Measurements from ENCODE around the gene CHRM1.

Gene CHRM1, protein sequence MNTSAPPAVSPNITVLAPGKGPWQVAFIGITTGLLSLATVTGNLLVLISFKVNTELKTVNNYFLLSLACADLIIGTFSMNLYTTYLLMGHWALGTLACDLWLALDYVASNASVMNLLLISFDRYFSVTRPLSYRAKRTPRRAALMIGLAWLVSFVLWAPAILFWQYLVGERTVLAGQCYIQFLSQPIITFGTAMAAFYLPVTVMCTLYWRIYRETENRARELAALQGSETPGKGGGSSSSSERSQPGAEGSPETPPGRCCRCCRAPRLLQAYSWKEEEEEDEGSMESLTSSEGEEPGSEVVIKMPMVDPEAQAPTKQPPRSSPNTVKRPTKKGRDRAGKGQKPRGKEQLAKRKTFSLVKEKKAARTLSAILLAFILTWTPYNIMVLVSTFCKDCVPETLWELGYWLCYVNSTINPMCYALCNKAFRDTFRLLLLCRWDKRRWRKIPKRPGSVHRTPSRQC

GRCh38 chr11:62921201-62921572, at the start of gene CHRM1:
TSS of gene CHRM1 (minus strand) at chr11:62921363. CDS start at chr11:62911100, 10,263 bp downstream.
- ChIA-PET CTCF (interaction anchor here (0.6 to 1.7 kb wide), 5 partner anchors 14 to 846 kb away, joined by 3 to 10 read pairs (median 7); no protein-coding TSS in a partner anchor), POLR2A (interaction anchor here (1.1 kb wide), 1 partner anchor 54 kb away, joined by 4 read pairs; no protein-coding TSS in a partner anchor)
- Histone ChIP-seq H3K9me3 (ENCODE audit: control insufficient read depth, insufficient read depth, low read depth, low read length) (no peaks in the 10 kb centered on the region), H3K4me1 (ENCODE audit: control insufficient read depth, insufficient read depth, low read length) (peaks cover 4% of the 10 kb centered on the region; the same call in 1 of the 2 replicates), H3K4me3 (ENCODE audit: low read depth, low read length) (no peak within 1 kb of the TSS), H3K36me3 (ENCODE audit: control insufficient read depth in 2 of 2, insufficient read depth in 1 of 2, low read length in 2 of 2) (no peaks in the 10 kb centered on the region), H3K27ac (ENCODE audit: extremely low read depth, low read depth, low read length) (no peak within 1 kb of the TSS)
- peak; percentile 88 for TF ChIP-seq ZNF398 (tag by site-specific recombination; IDR thresholded peaks at IDR 0.05)
- no peak for TF ChIP-seq ZNF114 (tag by site-specific recombination; IDR thresholded peaks at IDR 0.05)
- TF ChIP-seq, protein P1, sequence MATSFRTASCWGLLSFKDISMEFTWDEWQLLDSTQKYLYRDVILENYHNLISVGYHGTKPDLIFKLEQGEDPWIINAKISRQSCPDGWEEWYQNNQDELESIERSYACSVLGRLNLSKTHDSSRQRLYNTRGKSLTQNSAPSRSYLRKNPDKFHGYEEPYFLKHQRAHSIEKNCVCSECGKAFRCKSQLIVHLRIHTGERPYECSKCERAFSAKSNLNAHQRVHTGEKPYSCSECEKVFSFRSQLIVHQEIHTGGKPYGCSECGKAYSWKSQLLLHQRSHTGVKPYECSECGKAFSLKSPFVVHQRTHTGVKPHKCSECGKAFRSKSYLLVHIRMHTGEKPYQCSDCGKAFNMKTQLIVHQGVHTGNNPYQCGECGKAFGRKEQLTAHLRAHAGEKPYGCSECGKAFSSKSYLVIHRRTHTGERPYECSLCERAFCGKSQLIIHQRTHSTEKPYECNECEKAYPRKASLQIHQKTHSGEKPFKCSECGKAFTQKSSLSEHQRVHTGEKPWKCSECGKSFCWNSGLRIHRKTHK (tag by site-specific recombination; IDR thresholded peaks at IDR 0.05), result no peak
- TF ChIP-seq ZNF324 (tag by site-specific recombination; IDR thresholded peaks at IDR 0.05), result no peak
- TF ChIP-seq SP2 (tag by site-specific recombination; IDR thresholded peaks at IDR 0.05), result peak; percentile 65
- TF ChIP-seq PRDM1 (tag by site-specific recombination; IDR thresholded peaks at IDR 0.05), result peak; percentile 62

- Histone ChIP-seq H3K27ac (ENCODE audit: extremely low read depth, low read depth, low read length) (no peak overlapping the region), H3K4me1 (ENCODE audit: control insufficient read depth, insufficient read depth, low read length) (no peaks in the 10 kb centered on the region), H3K9me3 (ENCODE audit: control insufficient read depth, insufficient read depth, low read depth, low read length) (no peaks in the 10 kb centered on the region), H3K4me3 (ENCODE audit: low read depth, low read length) (no peak overlapping the region), H3K36me3 (ENCODE audit: control insufficient read depth in 2 of 2, insufficient read depth in 1 of 2, low read length in 2 of 2) (no peaks in the 10 kb centered on the region)
- ChIA-PET POLR2A (interaction anchor here (0.6 kb wide), 1 partner anchor 81 kb away, joined by 4 read pairs; no protein-coding TSS in a partner anchor), CTCF (interaction anchor here (3.8 kb wide), 1 partner anchor 10 kb away, joined by 20 read pairs; no protein-coding TSS in a partner anchor)
- TF ChIP-seq, protein P2, sequence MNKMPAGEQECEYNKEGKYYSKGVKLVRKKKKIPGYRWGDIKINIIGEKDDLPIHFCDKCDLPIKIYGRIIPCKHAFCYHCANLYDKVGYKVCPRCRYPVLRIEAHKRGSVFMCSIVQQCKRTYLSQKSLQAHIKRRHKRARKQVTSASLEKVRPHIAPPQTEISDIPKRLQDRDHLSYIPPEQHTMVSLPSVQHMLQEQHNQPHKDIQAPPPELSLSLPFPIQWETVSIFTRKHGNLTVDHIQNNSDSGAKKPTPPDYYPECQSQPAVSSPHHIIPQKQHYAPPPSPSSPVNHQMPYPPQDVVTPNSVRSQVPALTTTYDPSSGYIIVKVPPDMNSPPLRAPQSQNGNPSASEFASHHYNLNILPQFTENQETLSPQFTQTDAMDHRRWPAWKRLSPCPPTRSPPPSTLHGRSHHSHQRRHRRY (tag by site-specific recombination; IDR thresholded peaks at IDR 0.05), result no peak
- no peak for TF ChIP-seq ZNF426 (tag by site-specific recombination; IDR thresholded peaks at IDR 0.05)
- TF ChIP-seq GLIS1 (tag by site-specific recombination; IDR thresholded peaks at IDR 0.05), result no peak
- no peak for TF ChIP-seq ZNF629 (tag by site-specific recombination; IDR thresholded peaks at IDR 0.05)
- TF ChIP-seq ZNF660 (tag by site-specific recombination; IDR thresholded peaks at IDR 0.05), result no peak
- no peak for TF ChIP-seq BCL11A (tag by site-specific recombination; IDR thresholded peaks at IDR 0.05; ENCODE audit: low read depth)
- TF ChIP-seq, protein P3, sequence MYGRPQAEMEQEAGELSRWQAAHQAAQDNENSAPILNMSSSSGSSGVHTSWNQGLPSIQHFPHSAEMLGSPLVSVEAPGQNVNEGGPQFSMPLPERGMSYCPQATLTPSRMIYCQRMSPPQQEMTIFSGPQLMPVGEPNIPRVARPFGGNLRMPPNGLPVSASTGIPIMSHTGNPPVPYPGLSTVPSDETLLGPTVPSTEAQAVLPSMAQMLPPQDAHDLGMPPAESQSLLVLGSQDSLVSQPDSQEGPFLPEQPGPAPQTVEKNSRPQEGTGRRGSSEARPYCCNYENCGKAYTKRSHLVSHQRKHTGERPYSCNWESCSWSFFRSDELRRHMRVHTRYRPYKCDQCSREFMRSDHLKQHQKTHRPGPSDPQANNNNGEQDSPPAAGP (tag by site-specific recombination; IDR thresholded peaks at IDR 0.05), result no peak
- TF ChIP-seq ZNF747 (tag by site-specific recombination; IDR thresholded peaks at IDR 0.05), result no peak
- no peak for TF ChIP-seq ZNF791 (tag by site-specific recombination; IDR thresholded peaks at IDR 0.05)
Observed at GRCh38 chr11:62965574-62965973, 44.4 kb upstream of the CHRM1 start.
